ENCODE measurements around the gene TELO2.

The TELO2 gene

DNA sequence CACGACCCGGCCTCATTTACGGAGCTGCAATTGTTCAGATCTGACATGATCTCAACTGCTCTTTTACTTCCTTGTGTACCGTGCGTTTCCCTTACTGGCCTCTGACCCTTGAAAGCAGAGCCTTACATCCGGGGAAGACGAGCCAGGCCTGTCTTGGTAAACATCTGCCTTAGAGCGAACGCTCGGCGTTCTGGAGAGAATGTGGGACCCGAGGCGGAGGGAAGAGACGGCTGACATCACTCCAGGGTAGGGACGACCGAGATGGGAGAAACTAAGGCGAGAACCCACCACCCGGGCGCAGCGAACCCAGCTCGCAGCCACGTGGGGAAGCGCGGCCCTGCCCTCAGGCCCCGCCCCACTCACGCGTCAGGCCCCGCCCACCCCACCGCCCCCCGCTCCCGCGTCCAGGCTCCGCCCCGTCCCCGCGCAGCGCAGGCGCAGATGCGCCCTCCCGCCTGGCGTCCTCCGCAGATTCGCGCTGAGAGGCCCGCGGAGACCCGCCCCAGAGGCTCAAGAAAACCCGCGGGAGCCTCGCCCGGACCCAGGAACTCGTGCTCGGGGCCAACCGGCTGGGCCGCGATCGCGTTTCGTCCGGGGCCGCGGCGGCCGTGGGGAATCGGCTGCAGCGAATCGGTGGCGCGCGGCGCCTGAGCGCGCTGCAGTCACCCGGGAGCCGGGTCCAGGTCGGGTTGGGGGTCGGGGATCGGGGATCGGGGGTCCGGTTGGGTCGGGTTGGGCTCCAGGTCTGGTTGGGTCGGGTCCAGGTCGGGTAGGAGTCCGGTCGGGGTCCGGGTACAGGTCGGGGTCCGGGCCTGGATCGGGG lies at the start of gene TELO2:
TELO2 (plus strand) TSS at position 438 of the 823 bp plus-strand sequence. CDS start 922 bp downstream, outside the sequence.
- peak; percentile 88 for DNase-seq (ENCODE audit: low read depth)

DNA sequence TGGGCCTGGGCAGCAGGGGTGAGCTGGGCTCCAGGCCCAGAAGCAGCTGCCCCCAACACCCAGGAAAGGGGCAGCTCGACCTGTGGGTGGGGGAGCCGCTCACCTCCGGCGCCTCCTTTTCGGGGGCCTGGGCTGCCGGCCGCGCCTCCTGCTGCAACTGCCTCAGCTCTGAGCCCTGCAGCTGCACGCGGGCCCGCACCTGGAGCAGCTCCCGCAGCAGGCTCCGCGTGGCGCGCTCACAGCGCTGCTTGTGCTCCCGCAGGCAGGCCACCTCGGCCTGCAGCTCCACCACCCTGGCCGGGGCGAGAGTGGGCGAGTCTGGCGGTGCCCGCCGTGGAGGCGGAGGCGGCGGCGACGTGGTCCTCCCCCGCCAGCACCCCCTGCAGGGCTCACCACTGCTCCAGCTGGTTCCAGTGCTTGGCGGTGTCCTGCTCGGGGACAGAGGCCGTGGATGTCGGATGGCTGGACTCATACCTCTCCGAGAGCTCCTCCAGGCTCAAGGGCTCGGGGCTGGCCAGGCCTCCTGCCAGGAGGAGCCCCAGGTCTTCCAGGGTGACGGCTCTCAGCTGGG lies 49.7 kb upstream of the TELO2 start:
- DNase-seq (ENCODE audit: low read depth): no peak

DNA sequence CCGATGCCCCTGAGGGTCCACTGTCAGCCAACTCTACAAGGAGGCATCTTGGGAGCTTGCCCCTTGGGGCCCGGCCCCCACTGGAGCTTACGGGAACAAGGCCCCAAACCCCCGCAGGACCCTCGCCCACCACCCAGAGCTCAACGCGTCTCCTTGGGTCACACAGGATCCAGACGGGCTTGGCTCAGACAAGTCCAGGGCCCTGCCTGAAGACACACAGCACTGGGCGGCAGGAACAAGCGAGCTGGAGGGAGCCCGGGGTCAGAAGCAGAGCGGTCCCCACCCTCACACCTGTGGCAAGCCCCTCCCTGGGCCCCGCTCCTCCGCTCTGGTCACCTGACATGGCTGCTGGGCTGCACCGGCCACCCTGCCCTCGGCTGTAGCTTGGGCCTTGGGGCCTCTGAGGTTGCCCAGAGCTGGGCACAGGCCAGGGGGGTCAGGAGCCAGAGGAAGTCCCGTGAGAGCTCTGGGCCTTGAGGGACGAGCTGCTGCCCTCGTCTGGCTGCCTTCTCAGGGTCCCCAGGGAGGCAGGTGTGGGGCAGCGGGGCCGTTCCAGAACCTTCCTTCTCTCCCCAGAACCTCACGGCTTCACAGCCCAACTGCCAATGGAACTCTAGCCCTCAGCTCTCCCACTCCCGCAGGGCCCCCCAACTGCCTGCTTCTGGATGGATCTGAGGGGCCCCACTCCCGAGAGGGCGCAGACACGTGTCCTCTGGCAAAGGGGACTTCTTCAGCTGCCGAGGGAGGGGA lies 49.0 kb upstream of the TELO2 start, which contains the start of gene CCDC154:
CCDC154 (minus strand) TSS at position 577 of the 750 bp plus-strand sequence; CDS start at position 343, 234 bp downstream.
- DNase-seq (ENCODE audit: low read depth): no peak

DNA sequence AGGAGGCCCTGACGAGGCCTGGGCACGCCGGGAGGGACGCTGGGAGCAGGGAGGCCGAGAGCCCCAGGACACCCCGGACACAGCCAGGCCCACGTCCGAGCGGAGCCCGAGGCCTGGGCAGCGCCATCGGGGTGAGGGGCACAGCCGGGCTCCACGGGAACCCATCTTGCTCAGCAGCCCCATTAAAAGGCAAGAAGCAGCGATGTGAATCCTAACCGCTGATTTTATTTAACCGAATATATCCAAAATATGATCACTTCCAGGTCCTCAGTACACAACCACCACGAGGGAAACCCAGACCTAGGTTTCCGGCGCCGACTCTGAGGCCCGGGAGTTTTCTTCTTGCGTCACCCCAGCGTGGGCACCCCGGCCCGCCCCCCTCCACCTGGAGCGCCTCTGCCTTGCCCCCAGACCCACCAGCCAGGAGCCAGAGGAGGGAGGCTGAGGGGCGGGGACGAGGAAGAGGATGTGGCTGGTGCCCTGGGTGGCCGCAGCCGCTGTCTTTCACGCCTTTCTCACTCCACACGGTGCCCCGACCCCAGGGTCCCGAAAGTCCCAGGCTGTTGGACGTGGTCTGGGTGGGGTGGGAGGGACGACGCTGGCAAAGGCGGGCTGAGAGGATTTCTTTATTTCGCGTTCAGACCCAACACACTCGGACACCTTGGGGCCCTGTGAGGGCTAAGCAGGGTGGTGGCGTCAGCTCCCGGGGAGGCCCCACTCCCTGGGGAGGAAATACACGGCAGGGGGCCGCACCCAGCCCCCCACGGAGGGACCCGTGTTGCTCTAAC lies 48.2 kb upstream of the TELO2 start:
- DNase-seq (ENCODE audit: low read depth): no peak

DNA sequence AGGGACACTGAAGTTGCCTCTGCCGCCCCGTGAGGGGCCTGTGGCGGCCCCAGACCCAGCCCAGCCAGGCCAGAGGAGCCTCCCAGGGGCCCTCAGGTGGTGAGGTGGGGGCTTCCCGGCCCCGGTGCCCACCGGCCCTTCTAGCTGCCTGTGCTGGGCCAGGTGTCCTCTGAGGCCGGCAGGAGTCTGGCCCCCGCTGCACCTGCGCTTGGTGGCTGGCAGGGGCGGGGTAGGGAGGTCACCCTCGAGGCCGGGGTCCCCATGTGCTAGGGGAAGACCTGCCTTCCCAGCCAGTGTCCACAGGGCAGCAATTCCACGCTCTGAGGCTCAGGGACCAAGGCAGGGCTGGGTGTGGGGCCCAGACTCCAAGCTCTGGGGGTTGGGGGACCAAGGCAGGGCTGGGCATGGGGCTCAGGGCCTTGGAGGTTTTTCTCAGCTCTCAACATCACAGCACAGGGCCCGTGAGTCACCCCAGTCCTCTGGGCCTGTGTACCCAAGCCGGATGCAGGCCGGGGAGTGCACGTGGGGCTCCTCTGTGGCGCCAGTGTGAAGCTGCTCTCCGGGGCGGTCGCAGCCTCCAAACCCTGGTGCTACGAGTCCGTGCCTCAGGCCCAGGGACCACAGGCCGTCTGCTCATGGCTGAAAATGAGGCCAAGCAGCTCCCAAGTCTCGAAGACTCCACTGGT lies 47.5 kb upstream of the TELO2 start:
- no peak for DNase-seq (ENCODE audit: low read depth)

DNA sequence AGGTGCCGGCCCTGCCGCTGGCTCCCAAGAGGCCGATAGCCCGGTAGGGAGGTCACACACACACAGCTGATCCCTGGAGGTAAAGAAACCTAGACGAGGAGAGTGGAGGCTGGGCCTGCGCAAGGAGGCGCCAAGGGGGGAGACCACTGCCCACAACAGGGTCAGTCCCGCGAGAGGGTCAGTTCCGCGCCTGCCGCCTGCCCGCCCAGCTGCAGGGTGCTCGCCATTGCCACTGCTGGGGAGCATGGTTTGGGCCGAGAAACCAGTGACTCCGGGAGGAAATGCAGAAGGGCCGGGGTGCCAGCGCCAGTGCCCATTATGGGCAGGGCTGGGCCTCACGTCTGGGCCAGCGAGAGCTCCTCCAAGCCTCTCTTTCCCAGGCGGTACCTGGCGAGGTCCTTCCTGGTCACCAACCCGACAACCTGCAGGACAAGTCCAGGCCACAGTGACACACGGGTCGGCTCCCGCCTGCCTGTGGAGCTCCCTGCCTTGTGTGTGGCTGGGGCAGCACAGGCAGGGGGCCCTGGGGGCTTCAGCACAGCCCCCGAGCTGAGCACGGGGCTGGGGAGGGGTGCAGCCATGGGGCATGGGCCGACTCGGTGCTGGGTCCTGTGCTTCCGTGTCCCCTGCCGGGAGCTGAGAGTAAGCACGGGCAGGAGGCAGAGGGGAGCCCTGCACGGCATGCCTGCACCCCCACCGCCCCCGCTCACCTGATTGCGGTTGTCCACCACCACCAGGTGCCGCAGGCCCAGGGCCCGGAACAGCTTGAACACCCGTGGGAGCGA lies 46.7 kb upstream of the TELO2 start:
- DNase-seq (ENCODE audit: low read depth): no peak

DNA sequence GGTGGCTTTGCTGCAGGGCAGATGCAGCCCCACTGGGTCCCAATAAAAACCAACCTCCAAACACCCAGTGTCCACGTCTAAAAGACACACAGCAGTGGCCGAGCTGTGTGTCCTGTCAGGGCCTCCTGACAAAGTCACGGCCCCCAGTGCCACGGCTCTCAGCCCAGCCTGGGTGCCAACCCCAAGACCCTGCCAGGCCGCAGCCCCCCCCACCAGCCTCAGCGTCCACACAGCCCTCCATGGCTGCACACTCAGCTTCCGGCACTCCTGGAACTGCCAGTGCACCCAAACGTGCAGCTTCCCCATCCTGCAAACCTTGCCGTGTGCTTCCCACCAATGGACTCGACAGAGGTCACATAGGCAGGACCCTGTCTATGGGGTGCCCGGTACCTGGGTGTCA lies 45.2 kb upstream of the TELO2 start:
- no peak for DNase-seq (ENCODE audit: low read depth)

DNA sequence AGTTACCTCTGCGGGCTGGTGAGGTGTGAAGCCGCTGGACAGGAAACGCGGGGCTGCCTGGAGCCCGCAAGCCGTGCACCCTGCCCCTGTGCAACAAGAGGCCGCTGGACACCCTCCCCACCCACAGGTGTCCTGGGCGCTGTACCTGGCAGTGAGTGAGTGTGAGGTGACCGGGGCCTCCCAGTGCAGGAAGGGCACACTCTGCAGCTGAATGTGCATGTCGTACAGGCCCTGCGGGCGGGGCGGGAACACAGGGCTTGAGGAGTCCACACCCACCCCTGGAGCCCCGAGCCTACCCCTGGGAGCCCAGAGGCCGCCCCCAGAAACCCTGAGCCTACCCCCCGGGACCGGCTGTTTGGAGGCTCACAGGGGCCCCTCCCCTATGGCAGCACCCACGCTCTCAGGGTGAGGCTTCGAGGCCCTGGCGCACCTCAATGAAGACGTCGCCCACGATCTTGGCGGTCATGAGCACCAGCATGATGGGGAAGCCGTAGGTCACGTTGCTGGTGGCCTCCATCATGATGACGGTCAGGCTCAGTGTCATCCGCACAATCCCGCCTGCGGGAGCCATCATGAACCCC lies 44.5 kb upstream of the TELO2 start:
- no peak for DNase-seq (ENCODE audit: low read depth)

DNA sequence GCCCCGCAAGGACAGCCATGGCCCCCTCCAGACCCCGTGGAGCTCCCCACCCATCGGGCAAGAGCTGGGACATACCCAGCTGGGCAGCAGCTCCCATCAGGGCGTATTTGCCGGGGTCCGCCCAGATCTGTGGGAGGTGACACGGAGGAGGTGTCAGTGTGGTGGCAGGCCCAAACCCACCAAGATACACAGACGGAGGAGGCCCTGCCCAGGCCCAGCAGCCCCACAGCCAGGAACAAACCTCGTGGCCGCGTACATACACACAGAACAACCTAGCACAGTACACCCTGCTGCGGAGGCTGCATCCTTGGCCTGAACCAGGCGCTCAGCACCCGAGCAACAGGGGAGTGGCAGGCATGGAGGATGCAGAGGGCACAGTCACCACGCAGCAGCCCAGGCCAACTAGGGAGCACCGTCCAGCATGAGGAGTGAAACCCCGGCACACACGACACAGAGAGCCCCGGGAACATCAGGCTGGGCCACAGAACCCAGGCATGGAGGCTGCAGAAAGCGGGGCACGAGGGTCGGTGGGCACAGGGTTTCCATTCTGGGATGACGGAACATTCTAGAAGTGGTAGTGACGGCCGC lies 43.9 kb upstream of the TELO2 start:
- no peak for DNase-seq (ENCODE audit: low read depth)

DNA sequence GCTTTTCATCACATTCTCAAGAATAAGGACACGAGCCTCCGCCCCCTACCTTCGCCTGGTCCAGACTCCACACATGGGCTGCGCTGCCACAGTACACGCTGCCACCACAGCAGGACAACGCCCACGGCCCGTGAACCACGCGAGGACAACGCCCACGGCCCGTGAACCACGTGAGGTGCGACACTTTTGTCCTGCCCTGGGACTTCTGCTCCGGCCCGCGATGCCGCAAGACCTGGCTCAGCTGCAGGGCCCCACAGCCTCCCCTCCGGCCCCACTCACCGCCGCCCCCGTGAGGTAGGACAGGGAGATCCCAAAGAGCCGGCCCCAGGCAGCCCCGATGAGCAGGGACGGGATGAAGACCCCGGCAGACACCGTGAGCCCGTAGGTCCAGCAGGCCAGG lies 42.9 kb upstream of the TELO2 start:
- DNase-seq (ENCODE audit: low read depth): no peak

DNA sequence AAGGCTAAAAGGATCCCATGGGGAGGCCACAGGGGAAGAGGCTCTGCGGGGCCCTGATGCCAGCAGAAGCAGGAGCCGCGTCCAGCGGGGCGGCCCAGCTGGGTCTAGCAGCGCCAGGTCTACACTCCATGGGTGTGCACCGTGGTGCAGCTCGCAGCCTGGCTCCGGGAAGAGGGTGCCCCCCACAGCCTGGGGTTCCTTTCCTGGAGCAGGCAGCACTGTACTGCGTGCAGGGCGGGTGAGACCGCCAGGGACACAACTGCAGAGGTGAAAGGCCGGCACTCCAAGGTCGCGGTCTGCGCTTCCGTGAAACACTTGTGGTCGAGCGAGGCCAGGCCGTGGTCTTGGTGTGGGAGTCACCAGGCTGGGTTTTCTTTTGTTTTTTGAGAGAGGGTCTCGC lies 42.3 kb upstream of the TELO2 start:
- DNase-seq (ENCODE audit: low read depth): no peak

DNA sequence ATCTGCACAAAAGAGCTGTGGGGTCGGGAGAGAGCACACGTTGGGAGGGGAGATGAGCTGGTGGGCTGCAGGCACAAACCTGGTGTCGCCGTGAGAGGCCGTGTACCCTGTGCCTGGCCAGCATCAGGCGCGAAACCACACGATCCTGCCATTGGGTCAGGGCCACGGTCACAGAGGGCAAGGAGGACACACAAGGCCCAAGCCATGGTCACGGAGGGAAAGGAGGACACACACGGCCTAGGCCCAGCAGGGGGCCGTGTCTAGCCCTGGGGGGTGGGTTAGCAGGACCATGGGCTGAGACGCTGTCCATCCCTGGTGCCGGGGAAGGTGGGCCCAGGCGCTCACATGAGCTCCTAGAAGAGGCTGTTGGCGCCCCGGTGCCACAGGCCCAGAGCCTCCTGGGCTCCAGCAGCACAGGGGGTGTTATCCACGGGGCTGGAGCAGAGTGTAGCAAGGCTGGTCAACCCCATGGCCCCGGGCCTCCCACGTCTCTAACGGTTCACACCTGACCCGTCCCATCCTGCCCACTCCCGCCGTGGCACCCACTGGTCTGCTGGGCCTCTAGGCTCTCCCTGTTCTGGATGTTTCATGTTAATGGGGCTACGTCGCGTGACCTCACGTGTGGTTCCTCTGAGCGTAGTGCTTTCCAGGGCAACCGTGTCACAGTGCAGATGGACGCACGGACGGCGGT lies 41.3 kb upstream of the TELO2 start:
- no peak for DNase-seq (ENCODE audit: low read depth)

DNA sequence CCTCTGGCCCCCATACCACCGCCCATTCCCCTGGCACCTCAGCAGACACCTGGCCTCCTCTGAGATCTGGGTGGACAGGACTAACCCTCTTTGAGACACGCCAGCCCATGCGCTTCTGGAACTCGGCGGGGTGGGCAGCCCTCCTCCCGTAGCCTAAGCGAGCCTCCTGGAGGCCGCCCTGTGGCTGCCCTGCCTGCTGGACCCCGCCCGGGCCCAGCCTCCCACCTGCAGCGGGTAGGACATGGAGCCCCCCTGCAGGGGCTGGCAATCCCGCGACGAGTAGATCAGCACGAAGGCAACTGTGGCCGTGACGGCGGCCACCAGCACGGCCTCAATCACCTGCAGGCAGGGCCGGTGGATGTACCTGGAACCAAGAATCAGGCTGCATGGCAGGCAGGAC lies 40.6 kb upstream of the TELO2 start:
- no peak for DNase-seq (ENCODE audit: low read depth)

DNA sequence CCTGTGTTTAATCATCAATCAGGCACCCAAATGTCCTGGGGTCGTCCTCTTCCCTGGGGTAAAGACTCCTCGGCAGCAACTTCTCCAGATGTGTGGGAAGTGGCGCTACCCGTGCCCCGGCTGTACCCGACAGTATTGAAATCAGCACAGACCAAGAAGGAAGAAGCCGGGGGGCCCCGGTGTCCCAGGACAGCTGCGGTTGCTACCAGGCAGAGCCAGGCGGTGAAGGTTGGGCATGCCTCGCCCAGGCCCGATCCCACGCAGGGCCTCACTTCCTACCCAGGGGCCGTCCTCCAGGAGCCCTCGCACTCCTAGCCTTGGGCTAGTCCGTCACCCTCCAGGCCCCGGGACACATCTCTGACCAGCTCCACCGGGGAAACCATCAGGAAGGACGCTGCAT lies 39.8 kb upstream of the TELO2 start:
- DNase-seq (ENCODE audit: low read depth): no peak

DNA sequence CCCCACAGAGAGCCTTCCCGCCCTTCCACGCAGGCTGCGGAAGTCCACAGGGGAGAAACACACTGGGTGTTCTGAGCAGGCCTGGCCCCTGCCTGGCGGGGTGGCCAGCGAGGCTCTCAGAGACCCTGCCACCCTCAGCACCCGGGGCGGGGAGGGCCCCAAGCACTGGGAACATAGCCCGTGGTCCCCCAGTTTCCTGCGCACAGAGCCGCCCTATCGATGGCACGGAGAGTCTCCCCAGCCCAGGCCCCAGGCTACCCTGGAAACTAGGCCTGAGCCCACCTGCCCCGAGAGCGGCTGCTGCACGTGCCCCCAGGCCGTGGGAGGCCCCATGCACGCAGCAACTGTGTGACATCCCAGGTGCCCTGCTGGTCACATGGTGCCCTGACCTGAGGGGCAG lies 38.6 kb upstream of the TELO2 start:
- DNase-seq (ENCODE audit: low read depth): no peak

DNA sequence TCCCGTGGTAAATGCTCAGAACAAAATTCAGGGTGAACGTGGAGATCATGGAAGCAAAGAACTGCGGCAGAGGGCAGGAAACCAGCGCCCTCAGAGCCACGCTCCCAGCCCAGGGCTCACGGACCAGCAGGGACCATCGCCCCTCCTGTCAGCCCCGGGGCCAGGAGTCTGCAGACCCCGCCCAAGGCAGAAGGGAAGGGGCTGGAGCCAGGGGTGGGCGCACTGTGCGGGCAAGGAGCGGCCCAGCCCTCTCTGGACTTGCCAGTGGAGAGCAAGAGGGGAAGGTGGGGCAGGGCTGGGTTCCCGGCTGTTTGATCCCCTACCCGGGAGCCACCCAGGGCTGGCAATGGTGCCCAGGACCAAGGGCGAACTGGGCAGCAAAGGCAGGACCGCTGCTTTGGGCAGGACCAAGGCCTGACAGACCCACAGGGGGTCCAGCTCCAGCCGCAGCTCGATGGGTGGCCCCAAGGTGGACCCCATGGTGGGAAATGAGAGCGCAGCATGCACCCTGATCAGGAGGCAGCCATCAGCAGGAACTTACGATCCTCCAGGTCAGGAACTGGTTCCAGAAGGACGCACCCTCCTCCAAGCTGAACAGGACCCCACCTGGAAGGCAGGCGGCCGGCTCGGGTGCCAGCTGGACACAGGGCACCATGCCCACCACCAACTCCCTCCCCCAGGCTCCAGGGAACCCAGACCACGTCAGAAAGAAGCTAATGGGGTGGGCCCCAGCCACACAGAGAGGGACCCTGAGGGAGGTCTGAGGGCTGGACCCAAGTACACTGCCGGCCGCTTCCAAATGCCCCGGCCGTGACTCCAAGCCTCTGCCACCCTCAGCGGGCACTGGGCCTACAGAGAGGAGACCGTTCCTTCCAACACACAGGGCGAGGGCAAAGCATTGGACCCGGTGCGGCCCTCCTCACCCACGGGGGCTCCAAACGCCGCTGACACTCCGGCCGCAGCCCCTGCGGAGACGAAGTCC lies 37.7 kb upstream of the TELO2 start:
- no peak for DNase-seq (ENCODE audit: low read depth)

DNA sequence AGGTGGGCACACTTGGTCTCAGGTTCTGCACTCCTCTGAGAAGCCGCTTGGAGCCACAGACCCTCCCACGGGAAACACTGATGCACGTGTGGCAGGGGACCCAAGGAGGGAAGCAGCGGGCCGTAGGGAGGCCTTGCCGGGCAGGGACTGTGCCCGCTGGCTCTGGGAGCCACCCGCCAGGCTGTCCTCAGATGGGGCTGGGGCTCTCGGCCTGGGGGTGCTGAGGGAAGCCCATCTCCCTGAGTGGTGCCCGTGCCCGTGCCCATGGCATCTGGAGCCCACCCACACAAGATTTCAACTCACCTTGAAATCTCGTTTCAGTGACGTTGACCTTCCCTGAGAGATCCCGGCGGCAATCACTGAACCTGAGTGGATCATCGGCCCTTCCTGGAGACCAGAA lies 36.2 kb upstream of the TELO2 start:
- DNase-seq (ENCODE audit: low read depth): no peak
